Astrocyte of the spinal cord (primary cell): Measurements from ENCODE around the gene DYNLT1.

Experiments used
- DNase-seq: peaks from one replicate; pipeline ENCODE4 v3.0.0; 2011; ENCODE audit warnings: low read depth, low spot score
- H3K4me3 ChIP-seq: 2 replicates; pipeline ENCODE4 v1.5.1; 2011; ENCODE audit warnings: low read depth, mild to moderate bottlenecking, low read length, moderate library complexity
- CTCF ChIP-seq: IDR thresholded peaks from 2 replicates; pipeline ENCODE4 v1.5.1; 2012; ENCODE audit warnings: low read depth, mild to moderate bottlenecking, low read length, inconsistent platforms
- in situ Hi-C: cut with HindIII; loops from 2 replicates; pipeline ENCODE4 v1.10.0; 2017; ENCODE audit warnings: low sequenced_read_pairs

The DYNLT1 gene

GRCh38 chr6:158591134-158591809 lies 53.3 kb downstream of the DYNLT1 start:
- in situ Hi-C loops, result no loop called here
- TF ChIP-seq CTCF, result no peak
- H3K4me3 ChIP-seq, result no peak overlapping the region
- DNase-seq, result no peak

- DNase-seq, result no peak
- in situ Hi-C loops, result no loop called here
- no peak for TF ChIP-seq CTCF
- no peak overlapping the region for H3K4me3 ChIP-seq
Measured at GRCh38 chr6:158589366-158589765, 55.2 kb downstream of the DYNLT1 start.

- no peak for TF ChIP-seq CTCF
- in situ Hi-C loops, result no loop called here
- no peak overlapping the region for H3K4me3 ChIP-seq
- no peak for DNase-seq
Measured at GRCh38 chr6:158586652-158587051, 57.9 kb downstream of the DYNLT1 start.
